Renal cortical epithelial cell (primary cell): ENCODE results near the gene ZMYND11. TPM values are rescaled to one million over a fixed set of nuclear protein-coding genes. Genes with fewer than 3 reads are reported as not detected.
"Not testable (repeated sequence)": the region's sequence is repeated elsewhere in the genome, so short reads cannot be mapped to it uniquely, and the experiment has no call there.

Experiments
- DNase-seq: peaks from one replicate; pipeline ENCODE4 v3.0.0-alpha.2; 2011; ENCODE audit warnings: low read depth
- total RNA-seq: library from RNA; depleted of rRNA; stranded (reverse); fragments of >200 nt; gene quantifications from 2 replicates; pipeline ENCODE4 v1.2.3, GENCODE V29; 2014

ZMYND11 gene
- total RNA-seq, 1 donor from 2014 or later, result 83.4 TPM

DNA sequence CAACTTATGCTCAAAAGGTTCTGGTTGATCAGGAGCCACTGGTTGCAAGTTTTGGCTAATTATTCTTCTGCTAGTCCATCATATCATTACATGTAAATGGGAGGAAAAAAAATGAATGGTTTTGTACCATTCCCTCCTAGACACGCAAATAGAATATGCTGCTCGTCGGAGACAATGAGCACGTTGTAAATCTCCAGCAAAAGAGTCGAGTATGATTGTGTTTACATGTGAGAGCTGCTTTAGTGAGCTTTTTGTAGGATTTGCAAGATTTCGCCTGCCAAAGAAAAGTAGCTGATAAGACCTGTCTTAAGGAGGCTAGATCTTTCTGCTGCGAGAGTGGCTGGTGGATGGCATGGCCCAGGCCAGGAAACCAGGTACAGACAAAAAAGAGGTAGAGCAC lies 109.0 kb downstream of the ZMYND11 start:
- no peak for DNase-seq

- DNase-seq, result no peak
Observed at GRCh38 chr10:246431-246830, 111.2 kb downstream of the ZMYND11 start.

DNA sequence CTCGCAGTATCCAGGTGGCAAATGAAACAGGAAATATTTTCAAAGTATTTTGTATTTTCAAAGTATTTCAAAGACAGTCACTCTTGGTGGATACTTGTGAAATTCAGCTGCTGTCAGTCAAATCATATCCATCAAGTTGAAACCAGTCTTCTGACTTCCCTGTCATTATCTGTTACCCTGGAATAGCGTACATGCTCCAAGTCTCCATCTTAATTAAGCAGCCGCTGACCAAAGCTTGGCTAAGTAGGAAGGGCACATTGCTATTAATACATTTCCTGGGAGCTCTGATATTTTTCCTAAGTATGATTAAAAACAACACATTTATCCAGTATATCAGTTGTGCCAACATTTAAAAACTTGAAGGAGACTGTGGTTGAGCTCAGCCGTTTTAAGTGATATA lies 112.2 kb downstream of the ZMYND11 start:
- no peak for DNase-seq

GRCh38 chr10:248307-248706 lies 113.1 kb downstream of the ZMYND11 start:
- DNase-seq, result no peak

- no peak for DNase-seq
Observed at GRCh38 chr10:251982-252582, 116.8 kb downstream of the ZMYND11 start.

DNA sequence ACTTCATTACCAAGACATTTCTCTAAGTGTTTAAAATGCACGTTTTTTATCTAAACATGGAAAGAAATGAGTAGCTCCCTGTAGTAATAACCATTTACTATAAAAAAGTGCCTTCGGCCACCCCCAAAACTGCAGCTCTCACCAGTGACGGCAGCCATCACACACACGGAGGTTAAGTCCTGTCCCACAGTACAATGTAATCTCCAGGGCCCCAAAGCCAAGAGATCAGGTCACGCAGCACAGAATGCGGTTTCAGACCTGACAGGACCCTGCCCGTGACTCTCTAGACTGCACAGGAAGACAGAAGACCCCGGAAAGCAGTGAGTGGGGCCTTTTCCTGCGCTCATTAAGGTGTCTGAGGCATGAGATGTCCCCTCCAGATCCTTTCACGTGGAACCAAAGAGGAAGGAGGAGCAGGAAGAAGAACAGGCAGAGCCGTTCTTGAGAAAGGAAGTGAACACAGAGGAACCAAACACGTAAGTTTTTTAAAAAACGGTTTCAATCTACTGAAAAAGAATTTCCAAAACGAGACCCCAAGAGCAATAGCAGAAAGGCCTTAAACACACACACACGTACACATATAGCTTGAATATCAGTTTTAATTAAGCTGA lies 125.7 kb downstream of the ZMYND11 start:
- DNase-seq, result no peak

- peak; percentile 7 for DNase-seq
Observed at GRCh38 chr10:264160-265073, 129.2 kb downstream of the ZMYND11 start.

- DNase-seq, result not testable (repeated sequence)
Observed at GRCh38 chr10:265074-265440, 129.8 kb downstream of the ZMYND11 start.

GRCh38 chr10:265816-266588 lies 130.7 kb downstream of the ZMYND11 start:
- not testable (repeated sequence) for DNase-seq

GRCh38 chr10:266974-267425 lies 131.7 kb downstream of the ZMYND11 start:
- no peak for DNase-seq

DNA sequence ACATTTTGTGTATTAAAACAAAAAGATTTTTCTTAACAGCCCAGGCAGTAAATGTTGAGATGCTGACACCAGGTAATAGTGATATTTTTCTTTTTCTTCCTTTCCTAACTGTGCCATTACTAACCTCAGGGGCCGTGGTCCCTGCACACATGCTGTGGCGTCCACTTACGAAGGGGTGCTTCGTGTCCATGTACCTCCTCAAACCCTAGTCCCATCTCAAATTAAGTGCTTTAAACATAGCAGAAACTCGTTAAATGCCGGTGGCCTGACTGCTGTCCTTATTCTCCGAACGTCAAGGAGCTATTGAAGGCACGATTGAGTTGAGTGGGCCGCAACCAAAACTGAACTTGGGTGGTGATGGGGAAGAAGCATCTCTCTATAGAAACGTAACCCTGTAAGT lies 132.4 kb downstream of the ZMYND11 start:
- no peak for DNase-seq

GRCh38 chr10:269440-270074 lies 134.3 kb downstream of the ZMYND11 start:
- DNase-seq, result no peak

- DNase-seq, result no peak
Observed at GRCh38 chr10:271201-271600, 135.9 kb downstream of the ZMYND11 start.

- DNase-seq, result no peak
Observed at GRCh38 chr10:271722-272121, 136.5 kb downstream of the ZMYND11 start.

DNA sequence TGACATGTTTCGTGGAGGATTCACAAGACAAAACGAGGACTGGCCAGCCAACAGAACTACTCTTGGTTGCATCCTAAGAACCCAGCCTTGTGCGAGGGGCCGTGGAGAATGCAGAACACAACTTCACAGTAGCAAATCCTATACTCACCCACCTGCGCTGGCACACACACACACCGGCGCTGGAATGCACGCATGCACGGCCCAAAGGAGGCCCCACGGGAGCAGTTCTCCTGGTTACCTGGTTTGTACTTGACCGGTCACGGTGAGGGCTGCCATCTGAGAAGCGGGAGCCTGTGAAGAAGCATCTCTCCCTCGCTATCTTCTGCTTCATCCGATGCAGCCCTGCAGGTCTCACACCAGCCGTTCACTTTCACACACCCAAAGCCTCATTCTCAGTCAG lies 137.8 kb downstream of the ZMYND11 start:
- no peak for DNase-seq

DNA sequence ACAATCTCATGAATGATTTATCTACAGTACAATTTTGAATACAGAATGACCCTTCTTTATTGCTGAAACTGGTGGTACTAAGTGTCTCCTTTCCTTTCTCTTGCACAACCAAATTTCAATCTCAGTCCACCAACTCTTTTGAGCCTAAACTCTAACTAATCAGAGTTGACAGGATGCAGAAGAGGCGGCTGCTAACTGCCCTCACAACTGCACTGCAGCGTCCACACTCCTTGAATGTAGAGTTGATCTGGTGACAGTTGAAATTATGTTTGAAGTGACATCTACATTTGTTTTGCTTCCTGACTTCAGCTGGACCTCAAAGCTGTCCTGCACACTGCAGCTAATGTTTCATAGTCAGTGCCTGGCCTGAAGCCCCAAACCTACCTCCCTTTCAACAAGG lies 139.6 kb downstream of the ZMYND11 start:
- DNase-seq, result no peak

DNA sequence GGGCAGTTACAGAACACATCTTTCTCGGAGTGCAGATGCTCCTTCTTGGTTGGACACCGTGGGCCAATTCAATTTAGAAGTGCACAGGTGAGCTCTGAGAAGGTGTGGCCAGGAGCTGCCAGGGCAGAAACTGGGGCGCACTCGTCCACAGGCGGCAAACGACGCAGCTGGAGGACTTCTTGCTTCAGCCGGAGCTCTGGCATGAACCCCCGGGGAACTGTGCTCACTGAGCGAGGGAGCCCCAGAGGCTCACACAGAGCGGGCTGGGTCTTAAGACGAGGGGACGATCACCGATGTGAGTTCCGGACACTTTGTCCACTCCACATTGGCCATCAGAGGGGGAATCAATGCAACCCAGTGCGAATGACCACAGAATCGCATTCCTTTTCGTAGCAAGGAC lies 140.4 kb downstream of the ZMYND11 start:
- DNase-seq, result no peak

- no peak for DNase-seq
Observed at GRCh38 chr10:277963-278362, 142.7 kb downstream of the ZMYND11 start.

GRCh38 chr10:278707-279106 lies 143.5 kb downstream of the ZMYND11 start:
- no peak for DNase-seq

- no peak for DNase-seq
Observed at GRCh38 chr10:279232-279631, 144.0 kb downstream of the ZMYND11 start.

GRCh38 chr10:279655-280054 lies 144.4 kb downstream of the ZMYND11 start:
- no peak for DNase-seq
